Memory B cell (primary cell): ENCODE results near the gene GSTM3.
A peak's percentile ranks its signal among the peaks of the same experiment; 100 is the strongest.

Source experiments
- ATAC-seq: fragments of 150-1000 bp; cut with Tn5 transposase; 2 replicates; pipeline ENCODE4 v1.10.0; 2021; ENCODE audit warnings: low read depth, mild to moderate bottlenecking, moderate library complexity
- DNase-seq, 2 donors: peaks; one replicate each; pipeline ENCODE4 v3.0.0; 2022; ENCODE audit warnings: low spot score in 2 of 2
- H3K27ac Mint-ChIP-seq: one replicate; pipeline ENCODE4 v1.8.0; 2022; ENCODE audit warnings: mild to moderate bottlenecking, moderate library complexity, mixed read lengths
- H3K27me3 Mint-ChIP-seq: one replicate; pipeline ENCODE4 v1.8.0; 2022; ENCODE audit warnings: mixed read lengths
- H3K36me3 Mint-ChIP-seq: one replicate; pipeline ENCODE4 v1.8.0; 2022; ENCODE audit warnings: mild to moderate bottlenecking, mixed read lengths
- H3K4me1 Mint-ChIP-seq: one replicate; pipeline ENCODE4 v1.8.0; 2022; ENCODE audit warnings: mixed read lengths
- H3K4me3 Mint-ChIP-seq: one replicate; pipeline ENCODE4 v1.8.0; 2022; ENCODE audit warnings: mild to moderate bottlenecking, moderate library complexity, mixed read lengths
- H3K9me3 Mint-ChIP-seq: one replicate; pipeline ENCODE4 v1.8.0; 2022; ENCODE audit warnings: mixed read lengths

Gene GSTM3

GRCh38 chr1:109740615-109741373 is at the start of gene GSTM3:
TSS of gene GSTM3 (minus strand) at chr1:109741038. CDS start at chr1:109740287, 751 bp downstream.
- H3K9me3 Mint-ChIP-seq = no peaks in the 10 kb centered on the region
- ATAC-seq (peak; percentile 19), DNase-seq (no peak)
- H3K27me3 Mint-ChIP-seq = peaks cover 16% of the 10 kb centered on the region
- H3K27ac Mint-ChIP-seq = no peak within 1 kb of the TSS
- H3K36me3 Mint-ChIP-seq = no peaks in the 10 kb centered on the region
- H3K4me3 Mint-ChIP-seq = peak within 1 kb of the TSS; percentile 81
- peaks cover 7% of the 10 kb centered on the region for H3K4me1 Mint-ChIP-seq

- Mint-ChIP-seq H3K4me3 (no peak overlapping the region), H3K27me3 (peaks cover 2% of the 10 kb centered on the region), H3K4me1 (peaks cover 3% of the 10 kb centered on the region), H3K27ac (no peak overlapping the region), H3K36me3 (no peaks in the 10 kb centered on the region), H3K9me3 (no peaks in the 10 kb centered on the region)
- ATAC-seq (no peak), DNase-seq (no peak)
Measured at GRCh38 chr1:109790329-109790728, 49.5 kb upstream of the GSTM3 start.

GRCh38 chr1:109789551-109790180 is 48.8 kb upstream of the GSTM3 start:
- no peak for ATAC-seq
- H3K27ac Mint-ChIP-seq = no peak overlapping the region
- H3K36me3 Mint-ChIP-seq = no peaks in the 10 kb centered on the region
- DNase-seq = no peak
- H3K4me1 Mint-ChIP-seq = peaks cover 3% of the 10 kb centered on the region
- no peaks in the 10 kb centered on the region for H3K9me3 Mint-ChIP-seq
- peaks cover 2% of the 10 kb centered on the region for H3K27me3 Mint-ChIP-seq
- H3K4me3 Mint-ChIP-seq = no peak overlapping the region

GRCh38 chr1:109788695-109789521 is 48.1 kb upstream of the GSTM3 start:
- ATAC-seq (no peak), DNase-seq (no peak)
- H3K4me3 Mint-ChIP-seq = no peak overlapping the region
- peaks cover 2% of the 10 kb centered on the region for H3K27me3 Mint-ChIP-seq
- peaks cover 3% of the 10 kb centered on the region for H3K4me1 Mint-ChIP-seq
- no peak overlapping the region for H3K27ac Mint-ChIP-seq
- H3K36me3 Mint-ChIP-seq = no peaks in the 10 kb centered on the region
- no peaks in the 10 kb centered on the region for H3K9me3 Mint-ChIP-seq

- H3K4me1 Mint-ChIP-seq = peaks cover 3% of the 10 kb centered on the region
- DNase-seq = no peak
- no peak overlapping the region for H3K27ac Mint-ChIP-seq
- no peaks in the 10 kb centered on the region for H3K9me3 Mint-ChIP-seq
- no peak for ATAC-seq
- H3K4me3 Mint-ChIP-seq = no peak overlapping the region
- H3K27me3 Mint-ChIP-seq = peaks cover 2% of the 10 kb centered on the region
- no peaks in the 10 kb centered on the region for H3K36me3 Mint-ChIP-seq
Measured at GRCh38 chr1:109787845-109788601, 47.2 kb upstream of the GSTM3 start.

- DNase-seq (no peak), ATAC-seq (no peak)
- peaks cover 3% of the 10 kb centered on the region for H3K4me1 Mint-ChIP-seq
- H3K27ac Mint-ChIP-seq = no peak overlapping the region
- H3K9me3 Mint-ChIP-seq = no peaks in the 10 kb centered on the region
- no peak overlapping the region for H3K4me3 Mint-ChIP-seq
- H3K27me3 Mint-ChIP-seq = peaks cover 2% of the 10 kb centered on the region
- H3K36me3 Mint-ChIP-seq = no peaks in the 10 kb centered on the region
Measured at GRCh38 chr1:109787211-109787844, 46.5 kb upstream of the GSTM3 start.

- H3K36me3 Mint-ChIP-seq = no peaks in the 10 kb centered on the region
- peaks cover 2% of the 10 kb centered on the region for H3K27me3 Mint-ChIP-seq
- H3K4me1 Mint-ChIP-seq = peaks cover 3% of the 10 kb centered on the region
- no peaks in the 10 kb centered on the region for H3K9me3 Mint-ChIP-seq
- H3K27ac Mint-ChIP-seq = no peak overlapping the region
- DNase-seq (no peak), ATAC-seq (no peak)
- no peak overlapping the region for H3K4me3 Mint-ChIP-seq
Measured at GRCh38 chr1:109786531-109787021, 45.7 kb upstream of the GSTM3 start.

- Mint-ChIP-seq H3K4me1 (peaks cover 3% of the 10 kb centered on the region), H3K27me3 (no peaks in the 10 kb centered on the region), H3K27ac (no peak overlapping the region), H3K36me3 (no peaks in the 10 kb centered on the region), H3K4me3 (no peak overlapping the region), H3K9me3 (no peaks in the 10 kb centered on the region)
- ATAC-seq = no peak
- no peak for DNase-seq
Measured at GRCh38 chr1:109786112-109786480, 45.3 kb upstream of the GSTM3 start.

- Mint-ChIP-seq H3K27ac (no peak overlapping the region), H3K4me3 (no peak overlapping the region), H3K9me3 (peaks cover 4% of the 10 kb centered on the region), H3K36me3 (peaks cover 3% of the 10 kb centered on the region), H3K27me3 (no peaks in the 10 kb centered on the region), H3K4me1 (peaks cover 3% of the 10 kb centered on the region)
- ATAC-seq (no peak), DNase-seq (no peak)
Measured at GRCh38 chr1:109785446-109786111, 44.7 kb upstream of the GSTM3 start.

- ATAC-seq = no peak
- no peak overlapping the region for H3K27ac Mint-ChIP-seq
Measured at GRCh38 chr1:109784551-109785252, 43.9 kb upstream of the GSTM3 start.

GRCh38 chr1:109783436-109783835 is 42.6 kb upstream of the GSTM3 start:
- Mint-ChIP-seq H3K27ac (no peak overlapping the region), H3K4me1 (no peaks in the 10 kb centered on the region), H3K36me3 (peaks cover 5% of the 10 kb centered on the region), H3K4me3 (no peak overlapping the region), H3K9me3 (peaks cover 5% of the 10 kb centered on the region), H3K27me3 (no peaks in the 10 kb centered on the region)
- DNase-seq (no peak), ATAC-seq (no peak)

More at GRCh38 chr1:109784551-109785252, 43.9 kb upstream of the GSTM3 start:
- Mint-ChIP-seq H3K4me3 (no peak overlapping the region), H3K9me3 (peaks cover 5% of the 10 kb centered on the region), H3K27me3 (no peaks in the 10 kb centered on the region), H3K36me3 (peaks cover 5% of the 10 kb centered on the region), H3K4me1 (peaks cover 3% of the 10 kb centered on the region)
- DNase-seq = no peak

GRCh38 chr1:109782927-109783326 is 42.1 kb upstream of the GSTM3 start:
- no peak for DNase-seq
- H3K4me3 Mint-ChIP-seq = no peak overlapping the region
- no peaks in the 10 kb centered on the region for H3K27me3 Mint-ChIP-seq
- no peaks in the 10 kb centered on the region for H3K4me1 Mint-ChIP-seq
- H3K9me3 Mint-ChIP-seq = peaks cover 5% of the 10 kb centered on the region
- no peak for ATAC-seq
- no peak overlapping the region for H3K27ac Mint-ChIP-seq
- peaks cover 5% of the 10 kb centered on the region for H3K36me3 Mint-ChIP-seq
